ENCODE measurements around the gene GSTK1.
"Not testable (repeated sequence)": the region's sequence is repeated elsewhere in the genome, so short reads cannot be mapped to it uniquely, and the experiment has no call there.

The GSTK1 gene

DNA sequence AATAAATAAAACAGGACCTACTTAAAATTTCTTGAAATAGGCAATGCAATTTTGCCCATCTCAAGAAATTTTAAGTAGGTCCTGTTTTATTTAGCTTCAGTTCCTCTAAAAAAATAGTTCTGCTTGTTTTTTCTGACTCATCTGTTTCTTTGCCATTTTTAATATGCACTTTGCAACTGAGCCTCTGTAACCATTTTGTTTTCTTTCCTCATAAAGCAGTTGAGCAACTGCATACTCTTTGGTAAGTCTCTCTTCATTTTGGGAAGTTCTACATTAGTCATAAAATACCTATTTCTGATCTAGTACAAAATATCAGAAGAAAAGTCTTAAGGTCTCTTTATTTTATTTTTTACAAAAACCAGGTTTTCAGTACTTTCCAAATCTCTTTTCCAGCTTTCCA lies 23.4 kb upstream of the GSTK1 start:
- no peak for DNase-seq

DNA sequence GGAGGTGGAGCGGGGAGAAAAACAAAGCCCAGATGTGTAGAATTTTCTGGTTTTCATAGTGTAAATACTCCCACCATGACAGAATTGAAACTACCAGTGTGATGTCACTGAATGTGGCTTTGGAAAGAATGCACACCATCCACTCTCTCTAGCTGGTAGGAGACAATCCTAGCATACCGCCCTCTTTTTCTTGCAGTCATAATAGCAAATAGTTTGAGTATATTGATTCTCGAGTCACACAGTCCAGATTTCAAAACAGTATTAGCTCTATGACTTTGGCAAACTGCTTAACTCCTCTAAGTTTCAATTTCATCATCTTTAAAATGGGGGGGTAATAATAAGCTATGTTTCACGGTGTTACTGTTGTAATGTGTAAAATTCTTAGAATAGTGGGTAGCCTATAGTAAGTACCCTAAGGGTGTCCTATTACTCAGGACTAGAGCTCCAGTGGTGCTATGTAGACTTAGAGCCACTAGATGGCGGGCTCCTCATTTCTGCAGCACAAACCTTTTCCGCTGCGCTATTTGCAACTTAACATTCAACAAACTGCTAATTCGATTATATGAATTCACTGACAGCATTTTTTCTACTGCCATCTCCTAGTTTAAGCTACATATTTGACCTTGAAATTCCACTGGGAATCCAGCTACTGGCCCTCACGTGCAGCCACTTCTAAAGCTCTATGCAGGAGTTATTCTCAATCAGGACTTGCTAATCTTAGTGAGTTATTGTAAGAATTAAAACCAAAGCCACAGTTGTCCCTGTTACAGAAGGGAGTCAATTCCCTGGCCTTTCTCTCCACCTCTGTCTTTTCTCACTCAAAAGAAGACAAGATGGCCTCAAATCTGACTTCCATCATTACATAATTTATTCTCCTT lies 22.7 kb upstream of the GSTK1 start:
- DNase-seq: peak; percentile 73

DNA sequence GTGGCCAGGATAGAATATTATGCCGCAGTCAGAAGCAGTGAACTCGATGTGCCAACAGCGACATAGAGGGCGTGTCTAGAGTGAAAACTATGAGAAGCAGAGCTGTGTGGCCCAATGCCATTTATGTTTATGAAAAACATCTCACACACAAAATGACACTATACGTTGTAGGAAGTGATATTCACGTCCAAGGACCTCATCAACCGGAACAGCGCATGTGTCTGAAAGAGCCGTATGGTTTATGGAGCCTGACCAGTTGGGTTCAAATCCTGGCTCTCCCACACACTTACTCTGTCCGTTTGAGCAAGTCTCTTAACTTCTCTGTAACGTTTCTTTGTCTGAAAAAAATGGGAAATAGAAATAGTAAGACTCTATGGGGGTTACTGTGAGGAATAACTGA lies 20.9 kb upstream of the GSTK1 start:
- DNase-seq: no peak

DNA sequence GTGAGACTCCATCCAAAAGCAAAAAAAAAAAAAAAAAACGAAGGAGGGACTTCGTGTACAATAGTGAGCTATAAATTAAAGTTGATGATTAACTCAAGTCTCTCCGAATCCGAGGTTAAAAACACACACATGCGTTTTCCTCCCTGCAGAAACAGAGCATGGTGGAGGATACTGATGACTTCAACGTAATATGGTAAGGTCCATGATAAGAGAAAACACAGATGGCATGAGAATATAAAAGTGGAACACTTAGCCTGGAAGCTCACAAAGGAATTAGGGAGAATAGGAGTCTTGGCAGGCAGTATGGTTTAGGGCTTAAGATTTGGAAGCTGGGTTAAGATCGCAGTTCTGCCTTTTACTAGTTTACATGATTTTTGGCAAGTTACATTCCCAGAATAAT lies 20.1 kb upstream of the GSTK1 start:
- DNase-seq: no peak

DNA sequence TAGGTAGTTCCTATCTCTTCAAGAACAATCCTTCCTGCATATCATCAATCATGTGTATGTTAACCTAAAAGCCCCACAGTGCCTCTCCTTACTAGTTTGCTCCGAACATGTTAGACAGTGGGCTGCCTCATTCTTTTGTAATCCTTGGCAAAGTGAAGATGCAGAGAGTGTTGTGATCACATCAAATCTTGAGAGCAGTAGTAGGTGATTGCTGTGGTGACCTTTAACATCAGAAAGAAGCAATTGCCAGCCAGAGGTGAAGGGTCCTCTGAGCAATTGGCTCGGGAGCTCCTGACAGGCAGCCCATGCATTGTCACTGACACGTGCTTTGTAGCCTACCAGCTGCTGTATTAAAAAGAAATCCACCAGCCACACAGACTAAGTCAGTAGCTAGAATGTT lies 19.6 kb upstream of the GSTK1 start:
- no peak for DNase-seq

DNA sequence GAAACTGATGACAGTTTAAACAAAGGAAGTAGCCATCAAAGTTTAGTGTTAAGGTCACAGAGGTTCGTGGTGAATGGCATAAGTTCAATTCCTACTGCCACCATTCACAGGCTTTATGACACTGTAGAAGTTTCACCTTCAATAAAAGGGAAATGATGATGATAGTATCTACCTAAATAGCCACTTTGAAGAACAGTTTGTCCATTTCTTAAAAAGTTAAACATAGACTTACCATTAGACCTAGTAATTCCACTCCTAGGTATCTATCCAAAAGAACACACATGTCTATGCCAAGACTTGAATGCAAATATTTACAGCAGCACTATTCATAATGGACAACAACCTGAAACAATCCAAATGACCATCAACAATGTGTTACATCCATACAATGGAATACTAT lies 18.9 kb upstream of the GSTK1 start:
- DNase-seq: no peak

DNA sequence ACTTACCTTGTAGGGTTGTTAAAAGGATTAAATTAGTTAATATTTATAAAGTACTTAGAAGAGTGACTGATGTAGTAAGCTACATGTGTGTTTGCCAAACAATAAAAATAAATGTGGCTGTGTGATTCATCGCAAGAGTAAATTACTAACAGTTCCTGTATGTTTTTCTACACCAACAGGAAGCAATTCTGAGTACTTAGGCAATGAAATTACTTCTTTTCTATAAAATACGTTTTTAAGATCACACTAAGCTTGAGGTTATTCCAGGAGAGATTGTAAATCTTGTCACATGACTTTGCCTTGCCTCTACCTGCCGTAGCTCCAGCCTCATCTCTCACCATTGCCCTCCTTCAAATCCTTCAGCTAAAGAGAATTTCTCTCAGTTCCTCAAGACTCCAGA lies 18.1 kb upstream of the GSTK1 start:
- no peak for DNase-seq

DNA sequence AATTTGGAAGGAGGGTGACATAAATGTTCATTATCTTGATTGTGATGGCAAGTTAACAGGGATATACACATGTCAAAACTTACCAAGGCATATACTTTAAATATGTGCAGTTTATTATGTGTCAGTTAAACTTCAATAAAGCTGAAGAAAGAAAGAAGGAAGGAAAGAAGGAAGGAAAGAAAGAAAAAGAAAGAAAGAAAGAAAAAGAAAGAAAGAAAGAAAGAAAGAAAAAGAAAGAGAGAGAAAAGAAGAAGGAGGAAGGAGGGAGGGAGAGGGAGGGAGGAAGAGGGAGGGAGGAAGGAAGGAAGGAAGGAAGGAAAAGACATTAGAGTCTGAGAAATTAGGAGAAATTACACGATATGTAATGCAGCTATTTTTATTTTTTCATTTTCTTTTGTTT lies 15.9 kb upstream of the GSTK1 start:
- DNase-seq: no peak

DNA sequence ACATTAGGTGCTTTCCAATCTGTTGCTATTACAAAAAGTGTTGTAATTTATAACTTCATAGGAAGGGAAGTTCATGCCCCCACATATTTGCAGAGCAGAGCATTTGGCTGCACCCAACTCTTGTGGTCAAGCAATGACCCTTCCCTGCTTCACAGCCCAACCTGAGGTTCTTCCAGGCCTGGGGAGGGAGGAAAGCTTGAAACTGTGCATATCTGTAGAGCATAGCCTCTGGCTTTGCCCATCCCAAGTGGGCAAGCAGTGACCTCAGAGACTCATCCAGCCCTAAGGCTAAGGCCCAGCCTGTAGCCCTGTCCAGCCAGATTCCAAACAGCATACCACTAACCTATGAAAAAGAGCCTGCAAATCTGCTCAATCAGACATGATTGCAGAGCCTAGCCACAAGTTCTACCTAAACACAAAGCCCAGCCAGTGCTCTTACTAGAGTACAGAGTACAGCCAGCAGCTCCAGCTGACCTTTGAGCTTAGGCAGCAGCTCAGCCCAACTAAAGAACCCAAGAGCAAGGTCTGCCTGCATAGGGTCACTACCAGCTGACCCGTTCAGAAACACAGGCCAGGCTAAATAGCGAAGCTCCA lies 14.4 kb upstream of the GSTK1 start:
- no peak for DNase-seq

DNA sequence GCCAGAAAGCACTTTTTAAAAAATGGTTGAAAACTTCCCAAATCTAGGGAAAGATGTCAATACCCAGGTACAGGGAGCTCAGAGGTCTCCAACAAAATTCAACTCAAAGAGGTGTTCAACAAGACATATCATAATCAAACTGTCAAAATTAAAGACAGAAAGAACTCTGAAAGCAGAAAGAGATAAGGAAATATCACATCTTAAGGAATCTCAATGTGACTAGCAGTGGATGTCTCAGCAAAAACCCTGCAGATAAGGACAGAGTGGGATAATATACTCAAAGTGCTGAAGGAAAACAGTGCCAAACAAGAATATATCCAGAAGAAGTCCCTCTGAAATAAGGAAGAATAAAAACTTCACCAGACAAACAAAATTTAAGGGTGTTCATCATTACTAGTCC lies 13.0 kb upstream of the GSTK1 start:
- no peak for DNase-seq

DNA sequence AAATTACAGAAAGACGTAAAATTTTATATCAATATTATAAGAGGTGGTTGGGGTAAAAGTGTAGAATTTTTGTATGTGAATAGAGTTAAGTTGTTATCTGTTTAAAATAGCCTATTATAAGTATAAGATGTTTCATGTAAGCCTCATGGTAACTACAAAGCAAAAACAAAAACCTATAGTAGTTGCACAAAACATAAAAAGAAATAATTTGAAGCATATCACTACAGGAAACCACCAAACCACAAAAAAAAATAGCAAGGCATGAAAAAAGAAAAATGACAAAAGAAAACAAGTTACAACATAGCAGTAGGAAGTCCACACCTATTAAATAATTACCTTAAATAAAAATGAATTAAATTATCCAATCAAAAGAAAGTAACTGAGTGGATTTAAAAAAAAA lies 12.4 kb upstream of the GSTK1 start:
- DNase-seq: no peak

DNA sequence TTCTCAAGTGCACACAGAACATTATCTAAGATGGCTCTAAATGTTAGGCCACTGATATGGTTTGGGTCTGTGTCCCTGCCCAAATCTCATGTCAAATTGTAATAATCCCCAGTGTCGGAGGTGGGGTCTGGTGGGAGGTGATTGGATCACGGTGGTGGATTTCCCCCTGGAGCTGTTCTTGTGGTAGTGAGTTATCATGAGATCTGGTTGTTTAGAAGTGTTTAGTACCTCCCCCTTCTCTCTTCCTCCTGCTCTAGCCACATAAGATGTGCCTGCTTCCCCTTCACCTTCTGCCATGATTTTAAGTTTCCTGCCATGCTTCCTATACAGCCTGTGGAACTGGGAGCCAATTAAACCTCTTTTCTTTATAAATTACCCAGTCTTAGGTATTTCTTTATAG lies 11.2 kb upstream of the GSTK1 start:
- no peak for DNase-seq

DNA sequence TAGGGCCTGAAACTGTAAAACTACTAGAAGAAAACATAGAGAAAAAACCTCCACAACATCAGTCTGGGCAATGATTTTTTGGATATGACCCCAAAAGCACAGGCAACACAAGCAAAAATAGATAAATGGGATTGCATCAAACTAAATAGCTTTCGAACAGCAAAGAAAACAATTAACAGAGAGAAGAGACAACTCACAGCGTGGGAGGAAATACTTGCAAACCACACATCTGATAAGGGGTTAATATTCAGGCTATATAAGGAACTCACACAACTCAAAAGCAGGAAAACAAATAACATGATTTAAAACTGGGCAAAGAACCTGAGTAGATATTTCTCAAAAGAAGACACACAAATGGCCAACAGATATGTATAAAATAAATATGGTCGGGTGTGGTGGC lies 7.7 kb upstream of the GSTK1 start:
- DNase-seq: no peak

DNA sequence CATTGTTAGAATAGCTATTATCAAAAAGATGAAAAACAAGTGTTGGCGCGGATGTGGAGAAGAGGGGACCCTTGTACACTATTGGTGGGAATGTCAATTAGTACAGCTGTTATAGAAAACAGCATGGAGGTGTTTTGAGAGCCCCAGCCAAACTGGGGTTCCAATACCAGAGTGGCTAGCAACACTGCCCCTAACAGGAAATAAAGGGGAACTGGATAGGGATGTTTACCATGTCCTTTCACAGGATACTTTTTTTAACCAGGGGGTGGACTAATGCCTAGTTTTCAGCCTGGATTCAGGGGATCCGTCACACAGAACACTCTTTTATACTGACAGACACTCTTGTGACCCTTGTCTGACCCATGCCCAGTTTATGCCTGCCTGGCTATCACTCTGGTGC lies 6.9 kb upstream of the GSTK1 start:
- no peak for DNase-seq

DNA sequence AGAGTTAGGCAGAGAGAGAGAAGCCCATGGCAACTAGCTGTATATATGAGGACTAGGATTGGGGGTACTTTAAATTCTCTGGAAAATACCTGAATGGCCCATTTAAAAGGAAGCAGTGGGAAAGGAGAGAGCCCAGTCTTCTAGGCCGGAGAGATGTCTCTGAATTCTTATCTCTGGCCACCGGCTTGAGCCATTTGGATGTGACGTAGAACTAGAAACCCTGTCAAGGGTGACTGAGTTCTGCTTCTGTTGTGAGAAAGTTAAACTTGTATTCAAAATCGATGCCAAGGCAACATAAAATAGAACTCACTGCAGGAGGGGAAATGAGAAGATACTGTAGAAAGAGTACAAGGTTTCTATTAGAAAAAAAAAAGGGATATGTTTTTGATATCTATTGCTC lies 6.3 kb upstream of the GSTK1 start:
- no peak for DNase-seq

DNA sequence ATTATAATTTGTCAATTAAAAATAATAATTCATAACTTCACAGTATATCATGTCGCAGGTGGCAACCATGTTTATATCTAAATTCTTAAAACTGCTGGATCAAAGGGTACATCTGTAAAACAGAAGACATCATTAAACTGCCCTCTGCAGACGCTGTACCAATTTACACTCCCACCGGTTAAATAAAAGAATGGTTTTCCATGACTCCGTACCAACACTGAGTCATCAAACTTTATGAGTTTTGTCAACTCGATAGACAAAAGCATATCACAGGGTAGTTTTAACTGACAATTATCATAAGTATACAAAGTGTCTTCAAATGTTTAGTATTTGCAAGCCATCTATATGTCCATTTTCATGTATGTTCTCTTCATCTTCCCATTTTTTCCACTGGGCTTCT lies 5.7 kb upstream of the GSTK1 start:
- no peak for DNase-seq

DNA sequence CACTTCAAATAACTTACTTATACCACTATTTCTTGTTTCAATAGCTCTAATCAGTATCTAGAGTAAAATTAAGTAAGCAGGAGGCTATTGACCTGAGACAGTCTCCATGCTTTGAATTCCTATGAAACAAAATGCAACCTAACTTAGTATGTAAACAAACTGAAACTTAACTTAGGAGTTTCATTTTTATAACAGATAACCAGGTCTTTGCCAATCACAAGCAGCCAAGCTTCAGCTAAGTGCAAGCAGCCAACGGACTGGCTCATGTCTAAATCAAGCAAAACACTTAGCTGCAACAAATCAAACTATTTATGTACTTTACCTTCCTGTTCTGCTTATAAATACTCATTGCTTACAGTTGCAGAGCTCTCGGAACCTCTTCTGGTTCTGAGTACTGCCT lies 4.4 kb upstream of the GSTK1 start:
- no peak for DNase-seq

DNA sequence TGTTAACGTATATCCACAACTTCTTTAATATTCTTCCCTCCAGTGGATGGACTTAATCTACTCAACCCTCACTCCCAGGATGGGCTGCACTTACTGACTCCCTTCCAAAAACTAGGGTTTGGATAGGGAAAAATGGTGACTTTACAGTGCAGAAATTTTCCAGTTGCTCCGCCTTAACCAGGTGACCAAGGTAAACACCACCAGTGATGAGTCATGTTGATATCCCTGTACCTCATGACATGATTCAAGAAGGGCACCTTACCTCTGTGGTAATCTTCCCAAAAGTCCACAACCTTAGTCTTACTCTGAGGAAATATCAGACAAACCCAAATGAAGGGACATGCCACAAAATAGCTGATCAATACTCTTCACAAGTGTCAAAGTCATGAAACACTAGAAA lies 3.5 kb upstream of the GSTK1 start:
- DNase-seq: no peak

DNA sequence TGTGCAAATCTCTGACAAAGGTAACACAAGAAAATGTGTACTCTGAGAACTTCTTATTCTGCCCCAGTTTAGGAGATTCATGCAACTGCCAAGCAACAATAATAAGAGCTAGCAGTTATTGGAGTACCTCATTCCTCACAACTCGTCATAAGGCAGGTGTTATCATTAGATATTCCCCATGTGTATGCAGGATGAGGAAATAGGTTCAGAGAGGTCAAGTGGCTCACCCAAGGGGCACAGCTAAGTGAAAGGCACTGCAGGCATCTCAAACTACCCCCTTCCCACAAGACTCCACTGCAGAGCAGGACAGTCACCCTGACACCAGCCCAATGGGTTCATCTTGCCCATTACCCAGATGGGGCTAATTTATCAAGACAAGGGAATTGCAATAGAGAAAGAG lies 1.3 kb upstream of the GSTK1 start:
- DNase-seq: no peak

DNA sequence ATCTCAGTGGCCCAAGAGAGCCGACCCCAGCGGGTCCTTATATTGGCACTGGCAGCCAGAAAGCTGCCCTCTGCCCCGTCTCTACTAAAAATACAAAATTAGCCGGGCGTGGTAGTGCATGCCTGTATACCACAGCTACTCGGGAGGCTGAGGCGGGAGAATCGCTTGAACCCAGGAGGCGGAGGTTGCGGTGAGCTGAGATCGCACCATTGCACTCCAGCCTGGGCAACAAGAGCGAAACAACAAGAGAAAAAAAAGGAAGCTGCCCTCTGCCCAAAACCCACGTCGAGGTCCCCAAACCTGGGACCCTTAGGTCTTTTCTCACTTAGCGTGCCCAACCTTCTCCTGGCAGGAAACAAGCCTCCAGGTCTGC lies 941 bp downstream of the GSTK1 start:
- not testable (repeated sequence) for DNase-seq

DNA sequence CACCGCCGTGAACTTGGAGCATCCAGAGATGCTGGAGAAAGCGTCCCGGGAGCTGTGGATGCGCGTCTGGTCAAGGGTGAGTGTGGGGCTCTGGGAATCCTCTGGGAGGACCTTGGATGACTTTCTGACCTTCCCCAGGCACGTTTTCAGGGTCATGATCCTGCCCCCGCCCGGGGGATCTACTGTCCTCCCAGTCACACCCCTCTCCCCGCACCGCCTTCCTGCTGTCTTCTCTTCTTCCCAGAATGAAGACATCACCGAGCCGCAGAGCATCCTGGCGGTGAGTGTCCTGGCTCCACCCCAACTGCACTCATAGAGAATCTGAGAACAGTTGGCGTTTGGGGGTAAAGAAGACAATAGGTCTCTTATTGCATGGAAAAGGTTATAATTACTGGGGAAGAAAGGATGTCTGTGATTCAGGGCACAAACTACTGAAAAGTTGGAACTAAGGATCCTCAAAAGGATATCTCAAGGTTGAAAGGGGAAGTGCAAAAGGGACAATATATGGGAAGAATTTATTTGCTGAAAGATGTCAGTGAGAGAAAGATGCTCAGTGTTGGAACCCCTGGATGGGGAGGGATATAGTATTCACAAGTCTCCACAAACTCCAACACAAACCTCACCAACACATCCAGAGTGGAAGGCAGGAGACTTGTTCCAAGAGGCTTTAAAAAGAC lies 1.9 kb downstream of the GSTK1 start:
- no peak for DNase-seq

DNA sequence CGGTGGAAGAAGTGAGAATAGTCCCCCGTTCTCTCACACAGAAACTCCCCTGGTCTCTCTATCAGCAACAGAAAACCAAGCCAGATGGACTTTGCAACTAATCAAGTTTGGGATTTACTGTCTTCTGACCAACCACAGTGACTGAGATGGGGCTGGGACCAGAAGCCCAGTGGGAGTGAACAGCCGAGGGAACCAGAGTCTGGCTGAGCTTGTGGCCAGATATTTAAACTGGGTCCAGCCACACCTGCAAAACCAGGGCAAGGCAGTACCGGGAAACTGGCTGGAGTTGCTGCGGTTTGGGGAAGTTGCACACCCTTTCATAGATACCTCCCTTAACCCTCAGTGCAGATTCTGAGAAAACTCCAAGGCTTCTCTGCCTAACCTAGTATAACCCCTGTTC lies 6.0 kb downstream of the GSTK1 start:
- DNase-seq: no peak

DNA sequence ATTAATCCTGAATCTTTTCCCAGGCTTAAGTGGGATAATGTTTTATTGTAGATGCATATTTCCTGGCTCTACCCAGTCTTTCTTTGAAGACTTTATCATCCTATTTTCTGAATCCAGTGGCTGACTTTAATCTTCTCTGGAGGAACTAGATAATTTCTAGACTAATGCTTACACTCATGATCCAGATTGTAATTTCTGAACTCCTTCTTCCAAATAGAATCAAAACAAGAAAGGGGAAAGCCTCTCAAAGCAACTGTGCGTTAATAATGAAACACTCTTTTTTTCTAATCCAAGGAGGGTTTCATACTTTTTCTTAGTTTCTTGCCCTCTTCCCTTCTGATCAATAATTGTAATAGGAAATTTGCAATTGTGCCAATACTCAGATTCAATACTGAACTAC lies 8.0 kb downstream of the GSTK1 start:
- DNase-seq: no peak

DNA sequence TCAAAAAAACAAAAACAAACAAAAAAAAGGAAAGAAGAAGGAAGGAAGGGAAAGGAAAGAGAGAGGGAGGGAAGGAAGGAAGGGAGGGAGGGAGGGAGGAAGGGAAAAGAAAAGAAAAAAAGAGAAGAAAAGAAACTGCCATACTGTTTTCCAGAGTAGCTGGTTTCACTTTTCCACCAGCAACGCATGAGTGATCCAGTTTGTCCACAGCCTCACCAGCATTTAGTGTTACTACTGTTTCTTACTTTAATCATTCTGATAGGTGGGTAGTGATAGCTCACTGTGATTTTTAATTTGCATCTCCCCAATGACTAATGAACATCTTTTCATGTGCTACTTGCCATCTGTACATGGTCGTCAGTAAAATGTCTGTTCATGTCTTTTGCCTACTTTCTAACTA lies 9.6 kb downstream of the GSTK1 start:
- DNase-seq: no peak
